ENCODE results near the gene DNAJC4. TPM values are rescaled to one million over a fixed set of nuclear protein-coding genes. Genes with fewer than 3 reads are reported as not detected.

Gene DNAJC4
- total RNA-seq, 3 donors from 2014 or later = 43.6 to 57.6 (median 50.7) TPM

- H3K4me1 ChIP-seq (ENCODE audit: low read depth) = peaks cover 43% of the 10 kb centered on the region
- DNase-seq = peak; percentile 75 to 91 (median 87)
- intact Hi-C loops (cut with DNase I, micrococcal nuclease) = no loop called here
- no peaks in the 10 kb centered on the region for H3K9me3 ChIP-seq
- H3K4me3 ChIP-seq = peak overlapping the region; percentile 60
- no peaks in the 10 kb centered on the region for H3K36me3 ChIP-seq (ENCODE audit: low read depth)
- ATAC-seq = peak; percentile 62
- TF ChIP-seq, protein P1, sequence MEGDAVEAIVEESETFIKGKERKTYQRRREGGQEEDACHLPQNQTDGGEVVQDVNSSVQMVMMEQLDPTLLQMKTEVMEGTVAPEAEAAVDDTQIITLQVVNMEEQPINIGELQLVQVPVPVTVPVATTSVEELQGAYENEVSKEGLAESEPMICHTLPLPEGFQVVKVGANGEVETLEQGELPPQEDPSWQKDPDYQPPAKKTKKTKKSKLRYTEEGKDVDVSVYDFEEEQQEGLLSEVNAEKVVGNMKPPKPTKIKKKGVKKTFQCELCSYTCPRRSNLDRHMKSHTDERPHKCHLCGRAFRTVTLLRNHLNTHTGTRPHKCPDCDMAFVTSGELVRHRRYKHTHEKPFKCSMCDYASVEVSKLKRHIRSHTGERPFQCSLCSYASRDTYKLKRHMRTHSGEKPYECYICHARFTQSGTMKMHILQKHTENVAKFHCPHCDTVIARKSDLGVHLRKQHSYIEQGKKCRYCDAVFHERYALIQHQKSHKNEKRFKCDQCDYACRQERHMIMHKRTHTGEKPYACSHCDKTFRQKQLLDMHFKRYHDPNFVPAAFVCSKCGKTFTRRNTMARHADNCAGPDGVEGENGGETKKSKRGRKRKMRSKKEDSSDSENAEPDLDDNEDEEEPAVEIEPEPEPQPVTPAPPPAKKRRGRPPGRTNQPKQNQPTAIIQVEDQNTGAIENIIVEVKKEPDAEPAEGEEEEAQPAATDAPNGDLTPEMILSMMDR (IDR thresholded peaks at IDR 0.05) = no peak
Observed at GRCh38 chr11:64226507-64227051, 3.8 kb upstream of the DNAJC4 start.

- intact Hi-C loops (cut with DNase I, micrococcal nuclease) = no loop called here
- TF ChIP-seq, protein P1 (IDR thresholded peaks at IDR 0.05) = no peak
- no peaks in the 10 kb centered on the region for H3K36me3 ChIP-seq (ENCODE audit: low read depth)
- H3K4me3 ChIP-seq = no peak overlapping the region
- peaks cover 44% of the 10 kb centered on the region for H3K4me1 ChIP-seq (ENCODE audit: low read depth)
- no peak for ATAC-seq
- DNase-seq = peak in 2 of 3 donors; percentile 16 to 41
- no peaks in the 10 kb centered on the region for H3K9me3 ChIP-seq
Observed at GRCh38 chr11:64227405-64227956, 2.9 kb upstream of the DNAJC4 start.

- intact Hi-C loops (cut with DNase I, micrococcal nuclease) = no loop called here
- ATAC-seq (no peak), DNase-seq (peak in 2 of 3 donors; percentile 23 to 42)
- H3K36me3 ChIP-seq (ENCODE audit: low read depth) = no peaks in the 10 kb centered on the region
- H3K9me3 ChIP-seq = no peaks in the 10 kb centered on the region
- no peak overlapping the region for H3K4me3 ChIP-seq
- TF ChIP-seq, protein P1 (IDR thresholded peaks at IDR 0.05) = no peak
- peaks cover 44% of the 10 kb centered on the region for H3K4me1 ChIP-seq (ENCODE audit: low read depth)
Observed at GRCh38 chr11:64229090-64229743, 1.1 kb upstream of the DNAJC4 start.

DNA sequence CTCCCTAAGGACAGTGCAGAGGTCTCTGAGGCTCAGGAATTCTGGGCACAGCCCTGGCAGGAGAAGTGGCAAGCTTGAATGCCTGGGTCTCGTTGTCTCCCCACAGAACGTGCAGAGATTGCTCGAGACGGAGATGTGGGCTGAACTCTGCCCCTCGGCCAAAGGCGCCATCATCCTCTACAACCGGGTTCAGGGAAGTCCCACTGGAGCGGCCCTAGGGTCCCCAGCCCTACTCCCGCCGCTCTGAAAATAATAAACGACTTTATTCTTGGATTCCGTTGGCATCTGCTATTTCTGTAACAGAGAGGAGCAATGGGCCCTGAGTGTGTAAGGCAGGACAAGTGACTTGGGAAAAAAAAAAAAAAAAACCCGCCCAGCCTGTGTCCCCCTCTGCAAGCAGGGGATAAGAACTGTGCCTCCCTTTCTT lies 591 bp upstream of the DNAJC4 start:
- peak in 2 of 3 donors; percentile 22 to 44 for DNase-seq
- H3K9me3 ChIP-seq = no peaks in the 10 kb centered on the region
- peaks cover 44% of the 10 kb centered on the region for H3K4me1 ChIP-seq (ENCODE audit: low read depth)
- TF ChIP-seq, protein P1 (IDR thresholded peaks at IDR 0.05) = no peak
- ATAC-seq = no peak
- intact Hi-C loops (cut with DNase I, micrococcal nuclease) = no loop called here
- no peaks in the 10 kb centered on the region for H3K36me3 ChIP-seq (ENCODE audit: low read depth)
- no peak overlapping the region for H3K4me3 ChIP-seq

- ATAC-seq (no peak), DNase-seq (peak in 1 of 3 donors; percentile 38)
- no peaks in the 10 kb centered on the region for H3K36me3 ChIP-seq (ENCODE audit: low read depth)
- intact Hi-C loops (cut with DNase I, micrococcal nuclease) = no loop called here
- peak overlapping the region; percentile 74 for H3K4me3 ChIP-seq
- TF ChIP-seq, protein P1 (IDR thresholded peaks at IDR 0.05) = no peak
- H3K9me3 ChIP-seq = no peaks in the 10 kb centered on the region
- H3K4me1 ChIP-seq (ENCODE audit: low read depth) = peaks cover 45% of the 10 kb centered on the region
Observed at GRCh38 chr11:64230985-64231365, 627 bp downstream of the DNAJC4 start.
